ENCODE measurements around the gene PAM. TPM values are rescaled to one million over a fixed set of nuclear protein-coding genes. Genes with fewer than 3 reads are reported as not detected.
A peak's percentile ranks its signal among the peaks of the same experiment; 100 is the strongest.
"Not testable (repeated sequence)": the region's sequence is repeated elsewhere in the genome, so short reads cannot be mapped to it uniquely, and the experiment has no call there.

Gene PAM
- total and polyA plus RNA-seq, 2 donors from 2014 or later: 158 to 293 TPM

- no peak overlapping the region for H3K9ac ChIP-seq (ENCODE audit: low read length in 3 of 3)
- H3K4me3 ChIP-seq (ENCODE audit: low read length in 3 of 3): no peak overlapping the region
- peaks cover 0 to 3% (median 0%) of the 10 kb centered on the region in 3 donors for H3K4me1 ChIP-seq (ENCODE audit: control insufficient read depth in 2 of 3, insufficient read depth in 2 of 3, low read depth in 1 of 3, low read length in 3 of 3)
- no peak for TF ChIP-seq CTCF (IDR thresholded peaks at IDR 0.05; ENCODE audit: borderline replicate concordance, extremely low read depth, insufficient read depth)
- no peak overlapping the region for H3K27ac ChIP-seq (ENCODE audit: low read depth in 2 of 2, low read length in 2 of 2)
- intact Hi-C loops (cut with DNase I): no loop called here
- H3K9me3 ChIP-seq (ENCODE audit: control insufficient read depth in 2 of 3, insufficient read depth in 1 of 3, low read length in 3 of 3): no peaks in the 10 kb centered on the region
- FAIRE-seq (no peak), DNase-seq (no peak)
- no peaks in the 10 kb centered on the region for H3K36me3 ChIP-seq (ENCODE audit: control insufficient read depth in 2 of 3, insufficient read depth in 3 of 3, low read length in 3 of 3)
- H3K27me3 ChIP-seq (ENCODE audit: control insufficient read depth, insufficient read depth, low read length): no peaks in the 10 kb centered on the region
Observed at GRCh38 chr5:102770803-102771202, 15.7 kb downstream of the PAM start.

GRCh38 chr5:102771435-102771834 lies 16.3 kb downstream of the PAM start:
- TF ChIP-seq CTCF (IDR thresholded peaks at IDR 0.05; ENCODE audit: borderline replicate concordance, extremely low read depth, insufficient read depth): no peak
- H3K27me3 ChIP-seq (ENCODE audit: control insufficient read depth, insufficient read depth, low read length): no peaks in the 10 kb centered on the region
- no peak overlapping the region for H3K27ac ChIP-seq (ENCODE audit: low read depth in 2 of 2, low read length in 2 of 2)
- H3K4me1 ChIP-seq (ENCODE audit: control insufficient read depth in 2 of 3, insufficient read depth in 2 of 3, low read depth in 1 of 3, low read length in 3 of 3): peaks cover 0 to 3% (median 0%) of the 10 kb centered on the region in 3 donors
- H3K9ac ChIP-seq (ENCODE audit: low read length in 3 of 3): no peak overlapping the region
- H3K4me3 ChIP-seq (ENCODE audit: low read length in 3 of 3): no peak overlapping the region
- no peaks in the 10 kb centered on the region for H3K36me3 ChIP-seq (ENCODE audit: control insufficient read depth in 2 of 3, insufficient read depth in 3 of 3, low read length in 3 of 3)
- intact Hi-C loops (cut with DNase I): no loop called here
- no peaks in the 10 kb centered on the region for H3K9me3 ChIP-seq (ENCODE audit: control insufficient read depth in 2 of 3, insufficient read depth in 1 of 3, low read length in 3 of 3)
- peak in 1 of 5 donors; percentile 42 for DNase-seq
- no peak for FAIRE-seq

- H3K27ac ChIP-seq (ENCODE audit: low read depth in 2 of 2, low read length in 2 of 2): no peak overlapping the region
- H3K4me1 ChIP-seq (ENCODE audit: control insufficient read depth in 2 of 3, insufficient read depth in 2 of 3, low read depth in 1 of 3, low read length in 3 of 3): peaks cover 0 to 3% (median 0%) of the 10 kb centered on the region in 3 donors
- no peaks in the 10 kb centered on the region for H3K9me3 ChIP-seq (ENCODE audit: control insufficient read depth in 2 of 3, insufficient read depth in 1 of 3, low read length in 3 of 3)
- H3K36me3 ChIP-seq (ENCODE audit: control insufficient read depth in 2 of 3, insufficient read depth in 3 of 3, low read length in 3 of 3): no peaks in the 10 kb centered on the region
- no peak overlapping the region for H3K9ac ChIP-seq (ENCODE audit: low read length in 3 of 3)
- FAIRE-seq (no peak), DNase-seq (no peak)
- no peak for TF ChIP-seq CTCF (IDR thresholded peaks at IDR 0.05; ENCODE audit: borderline replicate concordance, extremely low read depth, insufficient read depth)
- intact Hi-C loops (cut with DNase I): no loop called here
- no peak overlapping the region for H3K4me3 ChIP-seq (ENCODE audit: low read length in 3 of 3)
- H3K27me3 ChIP-seq (ENCODE audit: control insufficient read depth, insufficient read depth, low read length): no peaks in the 10 kb centered on the region
Observed at GRCh38 chr5:102772273-102772672, 17.2 kb downstream of the PAM start.

DNA sequence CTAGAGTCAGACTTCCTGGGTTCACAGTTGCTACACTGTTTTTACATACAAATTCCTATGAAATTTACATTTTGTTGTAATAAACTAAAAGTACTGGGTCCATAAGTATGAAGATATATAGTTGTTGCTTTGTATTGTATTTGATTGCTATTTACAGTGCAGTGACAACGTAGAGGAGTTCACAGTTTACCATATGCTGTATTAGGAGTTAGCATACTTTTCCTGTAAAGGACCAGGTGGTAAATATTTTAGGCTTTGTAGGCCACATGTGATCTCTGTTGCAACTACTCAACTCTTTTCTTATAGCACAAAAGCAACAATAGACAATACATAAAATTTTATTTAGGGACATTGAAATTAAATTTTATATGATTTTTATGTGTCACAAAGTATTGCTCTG lies 18.0 kb downstream of the PAM start:
- no peak overlapping the region for H3K27ac ChIP-seq (ENCODE audit: low read depth in 2 of 2, low read length in 2 of 2)
- DNase-seq (no peak), FAIRE-seq (no peak)
- H3K9ac ChIP-seq (ENCODE audit: low read length in 3 of 3): no peak overlapping the region
- intact Hi-C loops (cut with DNase I): no loop called here
- H3K9me3 ChIP-seq (ENCODE audit: control insufficient read depth in 2 of 3, insufficient read depth in 1 of 3, low read length in 3 of 3): no peaks in the 10 kb centered on the region
- H3K4me1 ChIP-seq (ENCODE audit: control insufficient read depth in 2 of 3, insufficient read depth in 2 of 3, low read depth in 1 of 3, low read length in 3 of 3): peaks cover 0 to 3% (median 0%) of the 10 kb centered on the region in 3 donors
- no peaks in the 10 kb centered on the region for H3K27me3 ChIP-seq (ENCODE audit: control insufficient read depth, insufficient read depth, low read length)
- no peak for TF ChIP-seq CTCF (IDR thresholded peaks at IDR 0.05; ENCODE audit: borderline replicate concordance, extremely low read depth, insufficient read depth)
- H3K4me3 ChIP-seq (ENCODE audit: low read length in 3 of 3): no peak overlapping the region
- no peaks in the 10 kb centered on the region for H3K36me3 ChIP-seq (ENCODE audit: control insufficient read depth in 2 of 3, insufficient read depth in 3 of 3, low read length in 3 of 3)

- H3K27ac ChIP-seq (ENCODE audit: low read depth in 2 of 2, low read length in 2 of 2); H3K27me3 ChIP-seq (ENCODE audit: control insufficient read depth, insufficient read depth, low read length); intact Hi-C loops (cut with DNase I); H3K9me3 ChIP-seq (ENCODE audit: control insufficient read depth in 2 of 3, insufficient read depth in 1 of 3, low read length in 3 of 3); H3K9ac ChIP-seq (ENCODE audit: low read length in 3 of 3); FAIRE-seq; H3K36me3 ChIP-seq (ENCODE audit: control insufficient read depth in 2 of 3, insufficient read depth in 3 of 3, low read length in 3 of 3); DNase-seq; H3K4me1 ChIP-seq (ENCODE audit: control insufficient read depth in 2 of 3, insufficient read depth in 2 of 3, low read depth in 1 of 3, low read length in 3 of 3); H3K4me3 ChIP-seq (ENCODE audit: low read length in 3 of 3): not testable (repeated sequence)
Observed at GRCh38 chr5:102775756-102776155, 20.7 kb downstream of the PAM start.

Data from kidney (tissue), 14 donors.